Measurements from ENCODE around the gene DGKQ. TPM values are rescaled to one million over a fixed set of nuclear protein-coding genes. Genes with fewer than 3 reads are reported as not detected.

Gene DGKQ
- total RNA-seq, 4 donors from 2014 or later = 1.2 to 12.7 (median 10.1) TPM

DNA sequence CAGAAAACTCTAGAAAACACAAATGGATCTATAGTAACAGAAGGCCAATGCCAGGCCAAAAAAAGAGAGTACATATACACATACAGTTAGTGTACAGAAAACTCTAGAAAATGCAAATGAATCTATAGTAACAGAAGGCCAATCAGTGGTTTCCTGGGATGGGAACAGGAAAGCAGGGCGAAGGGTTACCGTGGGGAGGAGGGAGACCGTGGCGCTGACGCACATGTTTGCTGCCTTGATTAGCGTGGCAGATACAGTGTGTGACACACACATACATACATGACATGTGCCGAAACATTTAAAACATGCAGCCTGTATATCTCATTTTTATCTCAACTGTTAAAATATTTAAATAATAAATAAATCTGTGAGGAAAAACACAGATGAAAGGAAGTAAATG lies 55.9 kb downstream of the DGKQ start:
- DNase-seq = no peak
- Histone ChIP-seq H3K27me3 (no peaks in the 10 kb centered on the region), H3K36me3 (no peaks in the 10 kb centered on the region), H3K4me1 (peaks cover 0 to 3% of the 10 kb centered on the region in 2 donors), H3K27ac (no peak overlapping the region), H3K4me3 (no peak overlapping the region), H3K9me3 (no peaks in the 10 kb centered on the region)
- intact Hi-C loops (cut with DNase I; ENCODE audit: low total_unique reads) = no loop called here
- no peak for TF ChIP-seq POLR2A (IDR thresholded peaks at IDR 0.05)
- TF ChIP-seq, protein P1, sequence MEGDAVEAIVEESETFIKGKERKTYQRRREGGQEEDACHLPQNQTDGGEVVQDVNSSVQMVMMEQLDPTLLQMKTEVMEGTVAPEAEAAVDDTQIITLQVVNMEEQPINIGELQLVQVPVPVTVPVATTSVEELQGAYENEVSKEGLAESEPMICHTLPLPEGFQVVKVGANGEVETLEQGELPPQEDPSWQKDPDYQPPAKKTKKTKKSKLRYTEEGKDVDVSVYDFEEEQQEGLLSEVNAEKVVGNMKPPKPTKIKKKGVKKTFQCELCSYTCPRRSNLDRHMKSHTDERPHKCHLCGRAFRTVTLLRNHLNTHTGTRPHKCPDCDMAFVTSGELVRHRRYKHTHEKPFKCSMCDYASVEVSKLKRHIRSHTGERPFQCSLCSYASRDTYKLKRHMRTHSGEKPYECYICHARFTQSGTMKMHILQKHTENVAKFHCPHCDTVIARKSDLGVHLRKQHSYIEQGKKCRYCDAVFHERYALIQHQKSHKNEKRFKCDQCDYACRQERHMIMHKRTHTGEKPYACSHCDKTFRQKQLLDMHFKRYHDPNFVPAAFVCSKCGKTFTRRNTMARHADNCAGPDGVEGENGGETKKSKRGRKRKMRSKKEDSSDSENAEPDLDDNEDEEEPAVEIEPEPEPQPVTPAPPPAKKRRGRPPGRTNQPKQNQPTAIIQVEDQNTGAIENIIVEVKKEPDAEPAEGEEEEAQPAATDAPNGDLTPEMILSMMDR (IDR thresholded peaks at IDR 0.05) = no peak

- Histone ChIP-seq H3K27ac (peak overlapping the region in 1 of 2 donors; percentile 51), H3K36me3 (no peaks in the 10 kb centered on the region), H3K4me1 (peaks cover 0 to 3% of the 10 kb centered on the region in 2 donors), H3K9me3 (no peaks in the 10 kb centered on the region), H3K27me3 (no peaks in the 10 kb centered on the region), H3K4me3 (peak overlapping the region in 1 of 2 donors; percentile 2)
- TF ChIP-seq POLR2A (IDR thresholded peaks at IDR 0.05) = no peak
- DNase-seq = no peak
- intact Hi-C loops (cut with DNase I; ENCODE audit: low total_unique reads) = no loop called here
Observed at GRCh38 chr4:915595-915994, 57.8 kb downstream of the DGKQ start.

GRCh38 chr4:915041-915474 lies 58.3 kb downstream of the DGKQ start:
- H3K27me3 ChIP-seq = no peaks in the 10 kb centered on the region
- H3K36me3 ChIP-seq = no peaks in the 10 kb centered on the region
- H3K27ac ChIP-seq = peak overlapping the region in 1 of 2 donors; percentile 51
- DNase-seq = peak in 1 of 2 donors; percentile 10
- H3K9me3 ChIP-seq = no peaks in the 10 kb centered on the region
- intact Hi-C loops (cut with DNase I; ENCODE audit: low total_unique reads) = no loop called here
- TF ChIP-seq, protein P1 (IDR thresholded peaks at IDR 0.05) = no peak
- TF ChIP-seq POLR2A (IDR thresholded peaks at IDR 0.05) = no peak
- peak overlapping the region in 1 of 2 donors; percentile 2 for H3K4me3 ChIP-seq
- peaks cover 0 to 3% of the 10 kb centered on the region in 2 donors for H3K4me1 ChIP-seq

GRCh38 chr4:914531-914930 lies 58.8 kb downstream of the DGKQ start:
- TF ChIP-seq POLR2A (IDR thresholded peaks at IDR 0.05) = no peak
- TF ChIP-seq, protein P1 (IDR thresholded peaks at IDR 0.05) = no peak
- peak in 1 of 2 donors; percentile 8 for DNase-seq
- H3K4me3 ChIP-seq = no peak overlapping the region

GRCh38 chr4:913280-913618 lies 60.1 kb downstream of the DGKQ start:
- no peak for DNase-seq
- Histone ChIP-seq H3K4me1 (peaks cover 0 to 3% of the 10 kb centered on the region in 2 donors), H3K4me3 (no peak overlapping the region), H3K36me3 (no peaks in the 10 kb centered on the region), H3K9me3 (no peaks in the 10 kb centered on the region), H3K27ac (peak overlapping the region in 1 of 2 donors; percentile 57), H3K27me3 (no peaks in the 10 kb centered on the region)
- TF ChIP-seq, protein P1 (IDR thresholded peaks at IDR 0.05) = no peak
- TF ChIP-seq POLR2A (IDR thresholded peaks at IDR 0.05) = no peak
- intact Hi-C loops (cut with DNase I; ENCODE audit: low total_unique reads) = no loop called here

More at GRCh38 chr4:914531-914930, 58.8 kb downstream of the DGKQ start:
- Histone ChIP-seq H3K9me3 (no peaks in the 10 kb centered on the region), H3K27me3 (no peaks in the 10 kb centered on the region), H3K27ac (no peak overlapping the region), H3K36me3 (no peaks in the 10 kb centered on the region), H3K4me1 (peaks cover 0 to 3% of the 10 kb centered on the region in 2 donors)
- intact Hi-C loops (cut with DNase I; ENCODE audit: low total_unique reads) = no loop called here
